Measurements from ENCODE around the gene LRRN2. TPM values are rescaled to one million over a fixed set of nuclear protein-coding genes. Genes with fewer than 3 reads are reported as not detected.

The LRRN2 gene
- polyA plus RNA-seq, 1 donor from 2014 or later = 3.3 TPM

- Histone ChIP-seq H4K20me1 (ENCODE audit: insufficient read depth) (no peaks in the 10 kb centered on the region), H3K79me2 (replicated peaks; ENCODE audit: insufficient read depth, low read length) (no peaks in the 10 kb centered on the region), H3K9ac (ENCODE audit: low read length) (no peak overlapping the region), H3K36me3 (ENCODE audit: insufficient read depth, low read length) (no peaks in the 10 kb centered on the region), H3K4me2 (ENCODE audit: low read length) (no peak overlapping the region), H3K4me3 (ENCODE audit: low read length) (no peak overlapping the region), H3K9me2 (ENCODE audit: insufficient read depth, low read length) (no peaks in the 10 kb centered on the region), H2AFZ (ENCODE audit: low read depth, low read length) (no peak overlapping the region), H3K9me3 (ENCODE audit: low read length) (no peaks in the 10 kb centered on the region), H3F3A (ENCODE audit: insufficient read depth, low read length, poor library complexity, severe bottlenecking) (no peaks in the 10 kb centered on the region), H3K27ac (ENCODE audit: low read length) (no peak overlapping the region), H3K27me3 (ENCODE audit: insufficient read depth, low read depth, low read length) (no peaks in the 10 kb centered on the region)
- no peak for TF ChIP-seq POLR2AphosphoS5 (IDR thresholded peaks at IDR 0.05)
- no peak for TF ChIP-seq EZH2 (IDR thresholded peaks at IDR 0.05; ENCODE audit: borderline replicate concordance, insufficient read depth, low read length, poor library complexity, severe bottlenecking)
- no peak for TF ChIP-seq SMC3 (conservative IDR thresholded peaks at IDR 0.05; ENCODE audit: poor library complexity)
- no peak for TF ChIP-seq EP300 (conservative IDR thresholded peaks at IDR 0.05; ENCODE audit: poor library complexity, severe bottlenecking)
- TF ChIP-seq CTCF (IDR thresholded peaks at IDR 0.05; ENCODE audit: poor library complexity, severe bottlenecking) = no peak
- no peak for TF ChIP-seq RAD21 (conservative IDR thresholded peaks at IDR 0.05)
- no peak for TF ChIP-seq MXI1 (conservative IDR thresholded peaks at IDR 0.05; ENCODE audit: poor library complexity, severe bottlenecking)
- no peak for TF ChIP-seq TAF1 (IDR thresholded peaks at IDR 0.05; ENCODE audit: low read depth)
- TF ChIP-seq REST (IDR thresholded peaks at IDR 0.05; ENCODE audit: borderline replicate concordance) = no peak
Measured at GRCh38 chr1:204605791-204606190, 79.7 kb downstream of the LRRN2 start.

- Histone ChIP-seq H2AFZ (ENCODE audit: low read depth, low read length) (no peak overlapping the region), H3F3A (ENCODE audit: insufficient read depth, low read length, poor library complexity, severe bottlenecking) (no peaks in the 10 kb centered on the region), H3K36me3 (ENCODE audit: insufficient read depth, low read length) (no peaks in the 10 kb centered on the region), H3K9me2 (ENCODE audit: insufficient read depth, low read length) (no peaks in the 10 kb centered on the region), H3K9ac (ENCODE audit: low read length) (no peak overlapping the region), H3K27ac (ENCODE audit: low read length) (no peak overlapping the region), H4K20me1 (ENCODE audit: insufficient read depth) (no peaks in the 10 kb centered on the region), H3K27me3 (ENCODE audit: insufficient read depth, low read depth, low read length) (no peaks in the 10 kb centered on the region), H3K4me2 (ENCODE audit: low read length) (no peak overlapping the region), H3K9me3 (ENCODE audit: low read length) (no peaks in the 10 kb centered on the region), H3K79me2 (replicated peaks; ENCODE audit: insufficient read depth, low read length) (no peaks in the 10 kb centered on the region), H3K4me3 (ENCODE audit: low read length) (no peak overlapping the region)
- TF ChIP-seq RAD21 (conservative IDR thresholded peaks at IDR 0.05) (no peak), EP300 (conservative IDR thresholded peaks at IDR 0.05; ENCODE audit: poor library complexity, severe bottlenecking) (no peak), SMC3 (conservative IDR thresholded peaks at IDR 0.05; ENCODE audit: poor library complexity) (no peak), EZH2 (IDR thresholded peaks at IDR 0.05; ENCODE audit: borderline replicate concordance, insufficient read depth, low read length, poor library complexity, severe bottlenecking) (no peak), MXI1 (conservative IDR thresholded peaks at IDR 0.05; ENCODE audit: poor library complexity, severe bottlenecking) (no peak), POLR2AphosphoS5 (IDR thresholded peaks at IDR 0.05) (no peak), CTCF (IDR thresholded peaks at IDR 0.05; ENCODE audit: poor library complexity, severe bottlenecking) (no peak), TAF1 (IDR thresholded peaks at IDR 0.05; ENCODE audit: low read depth) (no peak)
Measured at GRCh38 chr1:204602871-204603542, 82.5 kb downstream of the LRRN2 start.
